Chondrocyte (in vitro differentiated cells): ENCODE measurements around the gene SERPINE1. TPM values are rescaled to one million over a fixed set of nuclear protein-coding genes. Genes with fewer than 3 reads are reported as not detected.

ENCODE experiments used
- DNase-seq: peaks from one replicate; pipeline ENCODE4 v3.0.0; 2021; ENCODE audit warnings: mixed read lengths, low spot score
- H3K27ac Mint-ChIP-seq: one replicate; pipeline ENCODE4 v1.8.0; 2021; ENCODE audit warnings: mild to moderate bottlenecking, moderate library complexity, mixed read lengths; ENCODE audit not compliant: unreplicated experiment
- H3K27me3 Mint-ChIP-seq: 2 replicates; pipeline ENCODE4 v1.8.0; 2021; ENCODE audit warnings: low read depth, mixed read lengths
- H3K36me3 Mint-ChIP-seq: 2 replicates; pipeline ENCODE4 v1.8.0; 2021; ENCODE audit warnings: low read depth, mixed read lengths
- H3K4me1 Mint-ChIP-seq: 2 replicates; pipeline ENCODE4 v1.8.0; 2021; ENCODE audit warnings: low read depth, mild to moderate bottlenecking, mixed read lengths
- H3K4me3 Mint-ChIP-seq: one replicate; pipeline ENCODE4 v1.8.0; 2021; ENCODE audit warnings: mild to moderate bottlenecking, moderate library complexity, mixed read lengths; ENCODE audit not compliant: unreplicated experiment
- H3K9me3 Mint-ChIP-seq: 2 replicates; pipeline ENCODE4 v1.8.0; 2021; ENCODE audit warnings: low read depth, mixed read lengths
- CTCF ChIP-seq: fragments of 200-600 bp; sonication (generic); IDR thresholded peaks from 2 replicates; pipeline ENCODE4 v1.5.0; 2021; ENCODE audit warnings: antibody characterized with exemption, mild to moderate bottlenecking, moderate library complexity
- total RNA-seq: library from RNA; stranded (reverse); gene quantifications from 3 replicates; pipeline ENCODE4 v1.2.1, GENCODE V29; 2021

Gene SERPINE1
- total RNA-seq, 1 donor from 2014 or later = 1,180 TPM

GRCh38 chr7:101093906-101094305, 33.0 kb upstream of the SERPINE1 start:
- Mint-ChIP-seq H3K36me3 (peaks cover 7% of the 10 kb centered on the region), H3K9me3 (no peaks in the 10 kb centered on the region), H3K4me3 (peak overlapping the region; percentile 29), H3K27me3 (no peaks in the 10 kb centered on the region), H3K4me1 (peaks cover 70% of the 10 kb centered on the region), H3K27ac (peak overlapping the region; percentile 92)
- no peak for DNase-seq
- no peak for TF ChIP-seq CTCF

GRCh38 chr7:101094376-101094775, 32.5 kb upstream of the SERPINE1 start:
- peak overlapping the region; percentile 29 for H3K4me3 Mint-ChIP-seq
- peaks cover 7% of the 10 kb centered on the region for H3K36me3 Mint-ChIP-seq

GRCh38 chr7:101094791-101095375, 32.0 kb upstream of the SERPINE1 start:
- TF ChIP-seq CTCF = peak; percentile 84
- peaks cover 69% of the 10 kb centered on the region for H3K4me1 Mint-ChIP-seq
- H3K9me3 Mint-ChIP-seq = no peaks in the 10 kb centered on the region
- peaks cover 6% of the 10 kb centered on the region for H3K36me3 Mint-ChIP-seq
- no peaks in the 10 kb centered on the region for H3K27me3 Mint-ChIP-seq
- peak overlapping the region; percentile 92 for H3K27ac Mint-ChIP-seq
- no peak overlapping the region for H3K4me3 Mint-ChIP-seq
- DNase-seq = no peak

More at GRCh38 chr7:101094376-101094775, 32.5 kb upstream of the SERPINE1 start:
- peaks cover 69% of the 10 kb centered on the region for H3K4me1 Mint-ChIP-seq
- no peaks in the 10 kb centered on the region for H3K27me3 Mint-ChIP-seq
- H3K27ac Mint-ChIP-seq = peak overlapping the region; percentile 92
- no peak for TF ChIP-seq CTCF
- no peaks in the 10 kb centered on the region for H3K9me3 Mint-ChIP-seq
- DNase-seq = no peak

- no peak for TF ChIP-seq CTCF
- DNase-seq = no peak
- H3K9me3 Mint-ChIP-seq = no peaks in the 10 kb centered on the region
- no peak overlapping the region for H3K27ac Mint-ChIP-seq
- H3K36me3 Mint-ChIP-seq = no peaks in the 10 kb centered on the region
- H3K27me3 Mint-ChIP-seq = no peaks in the 10 kb centered on the region
- H3K4me1 Mint-ChIP-seq = peaks cover 79% of the 10 kb centered on the region
- H3K4me3 Mint-ChIP-seq = no peak overlapping the region
Measured at GRCh38 chr7:101096331-101096956, 30.5 kb upstream of the SERPINE1 start.

GRCh38 chr7:101096957-101097347, 30.0 kb upstream of the SERPINE1 start:
- H3K36me3 Mint-ChIP-seq = no peaks in the 10 kb centered on the region
- no peaks in the 10 kb centered on the region for H3K27me3 Mint-ChIP-seq
- H3K4me3 Mint-ChIP-seq = no peak overlapping the region
- no peaks in the 10 kb centered on the region for H3K9me3 Mint-ChIP-seq
- peaks cover 80% of the 10 kb centered on the region for H3K4me1 Mint-ChIP-seq
- no peak for TF ChIP-seq CTCF
- no peak overlapping the region for H3K27ac Mint-ChIP-seq
- DNase-seq = no peak
